ENCODE results near the gene ELK4.

ELK4 gene

DNA sequence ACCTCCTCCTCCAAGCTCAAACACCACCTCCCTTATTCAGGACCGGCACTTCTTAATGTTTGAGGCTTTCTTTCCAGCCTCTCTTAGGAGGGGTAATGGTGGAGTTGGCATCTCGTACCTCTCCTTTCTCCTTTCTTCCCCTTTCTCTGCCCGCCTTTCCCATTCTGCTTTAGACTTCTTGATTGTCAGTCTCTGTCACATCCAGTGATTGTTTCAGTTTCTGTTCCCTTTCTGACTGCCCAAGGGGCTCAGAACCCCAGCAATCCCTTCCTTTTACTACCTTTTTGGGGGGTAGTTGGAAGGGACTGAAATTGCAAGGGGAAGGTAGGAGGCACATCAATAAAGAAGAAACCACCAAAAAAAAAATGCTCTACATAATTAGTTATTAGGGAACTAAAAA lies 5.6 kb downstream of the ELK4 start:
- no peak for DNase-seq

DNA sequence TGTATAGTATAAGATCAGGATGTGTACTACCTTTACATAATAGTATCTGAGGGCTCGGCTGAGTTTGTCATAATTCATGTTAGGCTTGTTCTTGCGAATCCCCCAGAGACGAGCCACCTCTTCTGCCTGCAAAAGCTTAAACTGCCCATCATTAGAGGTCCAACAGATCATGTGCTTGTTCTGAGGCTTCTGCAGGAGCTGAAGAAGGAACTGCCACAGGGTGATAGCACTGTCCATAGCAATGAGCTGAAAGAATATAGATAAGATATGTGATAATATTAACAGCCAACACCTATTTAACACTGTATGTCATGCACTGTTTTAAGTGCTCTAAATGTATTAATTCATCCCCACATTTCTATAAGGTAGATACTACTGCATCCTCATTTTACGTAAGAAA lies 8.2 kb downstream of the ELK4 start:
- no peak for DNase-seq

DNA sequence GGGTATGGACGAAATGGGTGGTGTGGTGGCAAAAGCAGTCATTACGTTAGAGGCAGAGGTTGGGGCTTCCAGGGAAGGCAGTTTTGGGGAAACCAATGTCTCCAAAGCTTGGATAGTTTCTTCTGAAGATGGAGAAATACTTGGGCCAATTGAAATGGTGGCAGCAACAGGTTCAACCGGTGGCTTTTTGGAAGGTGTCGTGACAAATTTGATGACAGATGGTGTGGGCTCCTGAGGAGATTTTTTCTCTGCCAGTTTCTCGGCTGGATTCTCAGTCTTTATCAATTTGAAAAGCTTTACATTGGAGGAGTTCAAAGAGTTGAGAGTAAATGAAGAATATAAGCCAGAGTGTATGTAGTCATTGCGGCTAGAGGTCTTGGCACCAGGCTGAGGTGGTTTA lies 11.5 kb downstream of the ELK4 start:
- DNase-seq = no peak

DNA sequence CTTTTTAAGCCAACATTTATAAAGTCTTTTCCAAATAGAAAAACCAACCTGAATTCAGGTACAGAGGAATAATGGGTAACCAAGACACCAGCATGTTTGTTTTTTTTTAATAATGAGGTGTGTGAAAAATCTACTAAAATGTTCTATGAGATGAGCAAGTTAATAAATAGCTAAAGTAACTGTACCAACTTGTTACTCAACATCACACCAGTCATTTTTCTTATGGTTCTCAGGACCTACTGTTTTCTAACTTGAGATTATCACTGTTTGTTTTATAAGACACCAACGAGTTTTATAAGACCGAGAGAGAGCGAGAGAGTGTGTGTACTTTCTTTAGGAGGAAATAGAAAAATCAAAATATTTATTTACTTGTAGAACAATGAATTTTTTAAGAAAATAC lies 12.4 kb downstream of the ELK4 start:
- no peak for DNase-seq

DNA sequence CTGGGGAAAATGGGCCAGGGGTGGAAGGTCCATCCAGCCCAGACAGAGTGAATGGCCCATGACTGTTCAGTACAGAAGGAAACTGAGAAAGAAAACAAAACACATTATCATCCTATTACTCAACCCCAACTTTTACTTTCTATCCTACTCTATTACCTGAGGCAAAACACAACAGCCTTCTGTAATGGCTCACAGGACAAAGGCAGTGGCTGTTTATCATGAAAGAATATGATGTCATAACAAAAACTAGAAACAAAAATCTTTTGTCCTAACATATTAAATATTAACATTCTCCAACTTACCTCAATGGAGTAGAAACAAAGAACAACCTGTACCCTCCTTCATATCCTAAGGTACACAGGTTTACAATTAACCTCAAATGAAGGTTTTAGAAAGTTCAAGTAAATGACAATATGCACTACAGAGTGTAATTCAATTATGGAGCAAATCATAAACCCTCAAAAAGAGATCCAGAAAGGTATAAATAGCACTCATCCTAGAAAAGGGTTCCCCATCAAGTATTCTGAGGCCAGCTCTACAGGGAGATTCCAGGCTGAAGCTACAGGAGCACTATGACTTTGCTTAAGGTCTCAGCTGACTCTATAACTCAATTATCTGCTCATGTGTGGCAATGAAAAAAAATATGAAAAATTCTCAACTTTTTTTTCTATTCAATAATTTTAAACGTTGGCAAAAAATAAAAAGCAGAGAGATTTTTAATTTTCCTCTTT lies 15.1 kb downstream of the ELK4 start:
- DNase-seq = no peak

DNA sequence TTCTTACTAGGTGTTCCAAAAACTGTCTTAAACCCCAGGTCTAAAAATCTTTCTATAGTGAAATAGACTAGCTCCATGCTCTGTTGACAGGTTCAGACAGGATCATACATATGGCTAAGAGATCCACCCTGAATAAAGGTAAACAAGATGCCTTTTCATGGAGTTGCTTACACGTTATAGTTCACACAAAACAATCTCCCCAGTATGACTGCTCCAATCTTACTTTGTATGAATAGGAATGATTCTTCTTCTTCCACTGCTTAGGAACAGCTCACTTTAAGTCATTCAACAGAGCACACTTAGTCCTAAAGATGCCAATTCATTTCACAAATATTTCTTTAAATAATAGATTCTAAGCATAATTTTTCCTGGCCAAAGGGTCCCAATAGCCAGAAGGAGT lies 16.0 kb downstream of the ELK4 start:
- DNase-seq = no peak

DNA sequence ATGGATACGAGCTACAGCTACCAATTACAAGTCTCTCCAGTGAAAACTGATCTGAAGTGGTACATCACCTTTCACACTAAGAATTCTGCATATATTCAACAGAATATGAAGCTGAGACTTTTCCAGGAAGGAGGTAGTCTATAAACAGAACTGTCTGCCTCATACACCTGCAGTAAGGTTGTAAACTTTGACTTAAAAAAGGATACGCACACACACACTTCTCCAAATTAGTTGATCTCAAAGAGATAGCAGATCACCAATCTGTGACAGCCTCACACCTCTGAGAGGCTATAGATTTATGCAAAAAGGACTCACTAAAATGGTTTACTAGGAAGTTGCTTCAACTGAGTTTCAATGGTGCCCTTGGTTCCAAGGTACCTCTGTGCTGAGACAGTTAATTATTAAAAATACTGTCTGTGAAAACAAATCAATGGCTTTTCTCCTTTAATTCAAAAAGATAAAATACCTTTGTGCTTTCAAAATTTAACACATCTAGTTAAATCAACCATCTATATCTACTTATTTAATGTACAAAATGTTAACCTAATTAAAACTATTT lies 17.9 kb downstream of the ELK4 start:
- no peak for DNase-seq

DNA sequence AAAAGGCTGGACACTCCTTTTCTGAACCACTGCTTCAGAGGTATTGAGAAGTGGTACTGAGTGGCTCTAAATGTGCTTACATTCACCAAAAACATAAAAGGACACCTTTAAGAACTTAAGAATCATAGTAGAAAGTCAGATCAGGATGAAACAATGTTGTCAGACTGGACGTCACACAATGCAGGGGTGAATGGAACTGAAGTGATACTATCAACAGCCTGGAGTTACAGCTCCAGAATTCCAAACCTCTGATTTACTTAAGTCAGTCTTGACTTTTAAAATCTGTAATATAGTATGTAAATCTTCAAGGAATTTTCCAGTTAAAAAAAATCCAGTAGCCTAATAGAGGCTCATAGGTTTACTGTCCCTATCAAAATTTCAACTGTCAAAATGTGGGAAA lies 19.3 kb downstream of the ELK4 start:
- no peak for DNase-seq

DNA sequence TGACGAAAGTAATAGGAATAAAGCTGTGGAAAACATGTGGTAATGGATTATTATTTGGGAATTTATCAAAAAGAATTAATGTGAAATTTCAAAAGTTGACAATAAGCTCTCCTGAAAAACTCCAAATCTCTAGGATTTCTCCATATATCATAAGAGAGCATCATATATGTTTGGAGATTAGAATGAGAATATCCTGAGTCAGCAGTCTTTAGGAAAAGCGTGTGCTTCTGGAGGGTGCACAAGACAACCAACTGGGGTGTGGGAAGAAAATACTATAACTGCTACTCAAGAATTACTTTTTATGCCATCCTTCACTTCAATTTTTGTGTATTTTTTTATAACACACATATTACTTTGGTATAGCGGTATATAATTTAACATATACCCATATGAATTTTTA lies 19.7 kb downstream of the ELK4 start:
- DNase-seq = no peak

DNA sequence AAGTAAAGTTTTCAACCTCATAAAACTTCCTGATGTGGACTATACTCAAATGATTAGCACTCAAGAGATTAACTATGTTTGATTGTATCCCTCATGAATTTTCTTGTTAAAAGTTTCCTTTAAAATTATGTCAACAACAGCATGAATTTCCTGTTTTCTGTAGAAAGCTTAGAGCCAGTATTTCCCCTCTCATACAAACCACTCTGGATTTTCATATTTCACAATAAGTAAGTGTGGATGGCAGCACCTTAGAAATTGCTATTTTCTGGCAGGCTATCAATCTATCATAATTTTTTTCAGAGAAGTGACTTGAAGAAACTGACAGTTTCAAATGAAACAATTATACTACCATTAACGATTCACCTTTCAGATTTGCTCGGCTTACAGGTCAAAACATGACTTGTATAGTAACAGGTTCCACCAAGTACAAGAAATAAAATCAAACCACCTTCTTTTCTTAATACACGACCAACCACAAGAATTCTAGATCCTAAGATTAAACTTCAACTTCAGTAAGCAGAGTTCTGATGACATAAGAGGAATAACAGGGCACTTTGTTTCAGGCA lies 20.8 kb downstream of the ELK4 start:
- DNase-seq = no peak

DNA sequence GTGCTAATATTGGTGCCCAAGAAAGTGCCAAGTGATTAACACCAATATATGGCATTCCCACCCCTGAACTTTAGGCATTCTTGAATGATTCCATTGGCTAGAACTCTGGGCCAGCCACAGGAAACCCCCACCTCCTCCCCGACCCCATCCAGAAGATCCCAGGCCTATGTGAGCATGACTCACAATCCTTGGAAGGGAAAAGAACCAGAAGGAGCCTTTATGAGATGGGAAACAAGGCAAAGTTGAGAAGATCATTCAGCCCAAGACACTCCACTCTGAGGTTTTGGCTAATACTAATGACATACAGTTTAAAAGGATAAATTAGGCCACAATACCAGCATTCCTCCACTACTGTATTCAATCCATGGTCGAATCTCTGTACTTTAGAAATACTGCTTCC lies 21.8 kb downstream of the ELK4 start:
- DNase-seq = no peak

DNA sequence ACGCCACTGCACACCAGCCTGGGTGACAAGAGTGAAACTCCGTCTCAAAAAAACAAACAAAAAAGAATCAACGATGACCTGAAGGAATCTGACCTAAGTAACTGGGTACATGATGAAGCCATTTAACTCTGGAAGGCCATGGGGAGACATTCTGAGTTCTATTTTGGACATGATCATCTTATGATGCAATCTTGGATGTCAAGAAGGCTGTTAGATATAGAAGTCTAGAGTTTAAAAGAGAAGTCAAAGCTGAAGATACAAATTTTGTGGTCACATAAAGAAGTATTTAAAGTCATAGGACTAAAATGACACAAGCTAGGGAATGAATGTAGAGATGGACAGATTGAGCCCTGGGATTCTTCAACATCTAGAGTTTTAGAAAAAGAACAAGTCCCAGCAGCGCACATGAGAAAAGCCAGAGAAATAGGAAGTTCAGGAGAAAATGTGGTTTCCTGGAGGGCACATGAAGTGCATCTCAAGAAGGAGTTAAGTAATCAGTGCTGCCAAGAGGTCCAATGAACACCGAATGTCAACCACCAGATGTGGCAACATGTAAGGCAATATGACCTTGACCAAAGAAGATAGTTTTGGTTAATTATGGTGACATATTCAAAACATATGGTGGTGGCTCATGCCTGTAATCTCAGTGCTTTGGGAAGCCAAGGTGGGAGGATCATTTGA lies 26.8 kb downstream of the ELK4 start:
- DNase-seq = no peak

DNA sequence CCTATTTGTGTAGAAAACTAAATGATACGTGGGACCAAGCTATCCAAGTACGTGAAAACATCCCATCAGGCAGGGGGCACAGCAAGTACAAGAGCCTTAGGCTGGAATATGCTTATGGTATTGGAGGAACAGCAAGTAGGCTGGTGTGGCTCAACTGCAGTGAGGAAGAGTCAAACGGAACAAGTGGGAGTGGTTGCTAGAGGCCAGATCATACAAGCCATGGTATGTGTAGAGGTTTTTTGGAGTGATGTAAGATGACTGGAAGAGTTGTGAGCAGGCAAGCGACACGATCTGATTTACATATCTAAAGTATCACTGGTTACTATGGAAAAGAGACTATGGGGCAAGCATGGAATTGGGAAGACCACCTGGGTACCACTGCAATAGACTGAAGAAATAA lies 27.8 kb downstream of the ELK4 start:
- no peak for DNase-seq

DNA sequence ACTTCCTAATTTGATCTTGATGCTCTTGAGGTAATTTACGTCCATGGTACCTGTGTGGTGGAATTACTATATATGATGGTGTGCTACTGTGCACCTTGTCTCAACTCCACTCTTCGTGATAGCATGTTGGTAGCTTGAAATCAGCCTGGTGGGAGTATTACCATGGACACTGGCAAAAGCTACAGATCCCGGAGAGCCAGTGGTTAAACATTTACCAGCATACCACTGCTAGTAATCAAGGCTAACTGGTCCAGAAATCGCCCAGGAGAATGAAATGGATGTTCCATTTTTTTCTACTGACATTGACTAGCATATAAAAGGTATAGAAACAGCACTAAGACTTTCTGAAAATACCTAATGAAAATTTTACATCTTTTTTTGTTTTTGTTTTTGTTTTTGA lies 30.6 kb downstream of the ELK4 start:
- DNase-seq = no peak

DNA sequence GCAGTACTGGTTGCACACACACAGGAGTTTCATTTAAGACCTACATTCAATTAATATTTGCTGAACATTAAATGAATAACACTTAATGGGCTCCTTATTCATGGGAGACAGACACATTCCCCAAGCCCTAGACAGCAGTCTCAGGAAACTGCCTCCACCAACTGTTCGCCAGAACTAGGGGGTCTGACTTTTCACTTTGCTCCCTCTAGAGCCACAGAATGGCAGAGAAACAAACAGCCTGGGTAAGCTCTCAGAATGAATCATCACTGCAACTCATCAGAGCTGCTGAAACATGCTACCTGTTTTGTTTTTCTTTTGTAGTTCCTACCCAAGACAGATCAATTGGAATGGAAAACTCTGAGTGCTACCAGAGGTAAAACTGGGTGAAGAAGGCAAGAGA lies 31.7 kb downstream of the ELK4 start:
- no peak for DNase-seq

DNA sequence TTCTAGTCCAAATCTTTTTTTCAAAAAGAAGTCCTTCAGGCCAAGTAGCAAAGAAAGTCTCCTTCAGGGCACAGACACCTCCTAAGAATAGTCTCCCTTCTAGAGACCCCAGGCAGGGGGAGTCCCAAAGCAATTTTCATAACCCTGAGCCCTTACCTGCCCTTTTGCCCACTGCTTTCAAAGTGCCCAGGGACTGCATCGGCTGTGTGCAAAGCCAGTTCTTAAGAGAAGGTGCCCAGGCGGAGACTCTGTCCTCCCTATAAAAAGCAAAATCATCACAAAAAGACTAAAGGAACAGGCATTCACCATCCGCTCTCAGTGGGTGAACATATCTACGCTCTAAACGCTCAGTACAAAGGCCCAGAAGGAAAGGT lies 32.2 kb downstream of the ELK4 start:
- no peak for DNase-seq

DNA sequence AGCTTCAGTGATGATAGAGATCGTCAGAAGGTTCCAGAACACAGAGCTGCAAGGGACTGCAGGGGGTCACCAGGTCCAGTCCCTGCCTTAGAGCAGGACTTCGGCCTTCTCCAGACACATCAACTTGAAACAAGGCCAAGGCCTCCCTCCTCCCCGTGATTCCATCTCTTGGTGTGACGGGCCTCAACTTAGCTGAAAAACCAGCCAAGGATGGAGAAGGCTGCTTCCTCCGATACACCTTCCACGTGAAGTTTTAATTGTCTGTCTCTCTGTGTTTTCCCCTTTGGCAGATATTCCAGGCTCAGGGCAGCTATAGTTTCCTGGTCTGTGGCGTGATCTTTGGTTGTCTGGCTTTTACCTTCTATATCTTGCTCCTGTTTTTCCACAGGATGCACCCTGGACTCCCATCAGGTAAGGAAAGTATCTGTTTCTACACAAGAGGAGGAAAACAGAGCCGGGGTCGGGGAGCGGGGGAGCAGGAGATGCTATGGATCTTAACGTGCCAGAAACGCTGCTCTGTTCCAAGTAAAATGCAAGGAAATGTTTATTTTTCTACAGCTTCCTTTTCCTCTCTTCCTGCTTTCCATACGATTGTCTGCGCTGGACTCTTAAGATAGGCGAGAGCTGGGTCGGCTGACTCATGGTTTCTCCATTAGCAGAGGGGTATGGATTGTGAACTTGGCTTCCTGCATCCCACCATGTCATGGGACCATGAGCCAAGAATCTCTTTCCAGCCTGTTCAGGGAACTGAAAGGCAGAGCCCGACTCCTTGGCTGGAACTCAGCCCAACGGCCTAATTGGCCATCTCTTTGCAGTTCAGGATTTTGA lies 32.8 kb downstream of the ELK4 start:
- DNase-seq = no peak

DNA sequence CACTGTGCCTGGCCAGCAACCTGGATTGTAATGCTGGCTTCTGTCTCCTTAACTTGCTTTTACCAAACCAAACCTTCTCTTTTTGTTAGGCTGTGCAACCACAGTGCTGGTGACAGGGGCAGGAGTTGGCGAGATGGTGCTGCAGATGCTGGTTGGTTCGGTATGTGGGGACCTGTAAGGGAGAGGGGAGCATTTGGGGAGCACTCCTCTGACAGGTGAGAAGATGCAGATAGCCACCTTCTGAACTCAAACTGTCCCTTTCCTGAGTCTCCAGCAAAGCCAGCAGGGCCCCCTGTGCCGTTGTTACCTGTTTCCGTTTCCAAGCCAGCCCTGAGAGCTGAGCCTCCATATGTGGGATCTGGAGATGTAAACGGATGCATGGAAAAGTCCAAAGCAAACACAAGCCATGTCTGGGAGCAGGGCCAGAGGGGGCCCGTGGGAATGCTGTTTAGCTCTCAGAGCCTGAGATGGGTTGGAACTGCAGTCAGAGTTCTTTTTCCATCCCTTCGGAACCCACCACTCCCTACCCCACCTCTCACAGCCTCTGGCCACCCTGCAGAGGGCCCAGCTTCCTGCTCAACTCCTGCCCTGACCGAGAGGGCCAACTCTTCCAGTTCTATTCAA lies 34.0 kb downstream of the ELK4 start:
- no peak for DNase-seq

DNA sequence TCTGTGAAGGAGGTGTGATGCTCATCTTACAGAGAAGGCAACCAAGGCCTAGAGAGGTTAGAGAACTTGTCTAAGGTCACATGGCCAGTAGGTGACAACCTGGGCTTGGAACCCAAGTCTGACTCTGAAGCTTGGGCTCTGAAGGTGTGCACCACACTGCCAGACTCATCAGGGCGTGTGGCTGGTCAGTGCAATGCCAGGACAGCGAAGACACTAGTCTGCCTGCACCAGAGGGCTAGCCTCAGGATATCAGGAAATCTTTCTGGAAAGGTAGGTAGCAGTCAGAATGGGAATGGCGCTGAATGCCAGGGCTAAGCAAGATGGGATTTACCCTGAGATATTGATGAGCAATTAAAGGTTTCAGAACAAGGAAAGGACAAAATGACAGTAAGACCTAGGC lies 34.9 kb downstream of the ELK4 start:
- DNase-seq = no peak

DNA sequence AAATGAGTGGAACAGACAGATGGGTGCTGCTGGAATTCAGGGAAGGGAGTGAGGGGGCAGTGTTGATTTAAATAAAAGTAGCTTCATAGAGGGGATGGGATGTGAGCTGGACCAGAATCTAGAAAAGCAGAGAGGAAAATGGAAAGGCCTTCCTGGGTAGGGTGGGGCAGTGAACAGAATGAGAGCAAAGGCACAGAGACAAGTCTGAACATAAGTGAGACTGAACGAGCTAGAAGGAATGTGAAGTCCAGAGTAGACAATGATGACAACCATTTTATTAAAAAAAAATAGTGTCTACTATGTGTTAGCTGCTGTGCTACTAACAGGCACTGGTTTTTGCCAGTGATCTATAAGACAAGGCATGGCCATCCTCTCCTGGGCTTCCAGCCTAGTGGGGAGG lies 36.0 kb downstream of the ELK4 start:
- DNase-seq = no peak

DNA sequence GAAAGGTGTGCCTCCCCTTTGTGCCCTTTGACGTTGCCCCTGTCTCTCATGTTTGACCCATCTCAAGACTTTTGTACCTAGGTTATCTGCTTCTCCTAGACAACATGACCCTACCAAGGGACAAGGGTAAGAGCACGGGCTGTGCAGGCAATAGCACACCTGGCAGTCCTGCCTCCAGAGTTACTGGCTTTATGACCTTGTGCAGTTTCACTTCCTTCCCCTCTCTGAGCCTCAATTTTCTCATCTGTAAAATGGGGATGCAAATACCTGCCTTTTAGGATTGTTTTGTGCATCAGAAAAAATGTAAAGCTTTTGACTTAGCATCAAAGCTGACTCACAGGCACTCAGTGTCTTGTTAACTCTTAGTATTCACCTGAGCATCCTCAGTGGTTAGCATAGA lies 36.4 kb downstream of the ELK4 start:
- DNase-seq = no peak

DNA sequence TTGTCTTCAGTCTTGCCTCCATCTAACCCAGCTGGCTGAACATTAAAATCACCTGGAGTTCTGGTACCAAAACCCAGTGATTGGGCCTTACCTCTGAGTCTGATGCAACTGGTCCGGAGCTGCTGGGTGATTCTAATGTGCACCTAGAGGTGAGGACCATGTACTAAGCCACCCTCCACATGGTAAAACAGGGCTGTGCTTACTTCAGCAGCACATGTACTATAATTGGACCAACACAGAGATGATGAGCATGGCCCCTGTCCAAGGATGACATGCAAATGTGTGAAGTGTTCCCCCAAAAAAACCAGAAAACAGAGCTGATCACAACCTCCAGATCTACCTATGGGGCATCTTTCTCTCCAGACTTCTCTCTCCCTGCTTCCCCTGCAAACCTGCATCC lies 37.0 kb downstream of the ELK4 start:
- no peak for DNase-seq

DNA sequence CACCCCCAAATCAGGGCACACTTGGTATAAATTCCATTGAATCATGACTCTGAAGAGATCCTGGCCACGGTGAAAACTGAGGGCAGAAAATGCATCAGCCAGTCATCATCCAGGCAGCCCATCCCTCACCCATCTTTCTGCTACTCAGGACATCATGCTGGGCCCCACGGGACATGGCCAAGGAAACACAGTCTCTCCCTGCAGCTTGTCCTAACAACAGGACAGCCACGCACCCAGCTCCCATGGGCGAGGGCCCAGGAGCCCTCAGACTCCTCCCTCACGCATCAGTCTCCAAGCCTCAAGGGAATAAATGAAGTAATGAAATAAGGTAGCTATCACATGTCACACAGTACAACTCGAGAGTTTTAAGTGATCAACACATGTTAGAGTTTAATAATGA lies 37.8 kb downstream of the ELK4 start:
- DNase-seq = no peak
